GM21515 (cell line): ENCODE data around the gene TPO.
"Not testable (repeated sequence)": the region's sequence is repeated elsewhere in the genome, so short reads cannot be mapped to it uniquely, and the experiment has no call there.

Source experiments
- ATAC-seq: cut with Tn5 transposase; IDR thresholded peaks from one replicate; pipeline ENCODE4 v1.9.1; 2021; ENCODE audit not compliant: unreplicated experiment

Gene TPO

GRCh38 chr2:1498176-1498575, 84.9 kb downstream of the TPO start:
- no peak for ATAC-seq

- no peak for ATAC-seq
Observed at GRCh38 chr2:1499033-1499795, 86.0 kb downstream of the TPO start.

GRCh38 chr2:1501038-1501851, 88.0 kb downstream of the TPO start:
- no peak for ATAC-seq

GRCh38 chr2:1501991-1502390, 88.7 kb downstream of the TPO start:
- no peak for ATAC-seq

- ATAC-seq: no peak
Observed at GRCh38 chr2:1502891-1503304, 89.6 kb downstream of the TPO start.

GRCh38 chr2:1503471-1504310, 90.4 kb downstream of the TPO start:
- ATAC-seq: no peak

GRCh38 chr2:1504311-1504750, 91.1 kb downstream of the TPO start:
- ATAC-seq: no peak

GRCh38 chr2:1505031-1505441, 91.8 kb downstream of the TPO start:
- ATAC-seq: no peak

- no peak for ATAC-seq
Observed at GRCh38 chr2:1509271-1510065, 96.2 kb downstream of the TPO start.

GRCh38 chr2:1510176-1510575, 96.9 kb downstream of the TPO start:
- ATAC-seq: no peak

- no peak for ATAC-seq
Observed at GRCh38 chr2:1511455-1511854, 98.2 kb downstream of the TPO start.

GRCh38 chr2:1512321-1513289, 99.3 kb downstream of the TPO start:
- ATAC-seq: no peak

- ATAC-seq: no peak
Observed at GRCh38 chr2:1514391-1515072, 101.3 kb downstream of the TPO start.

- ATAC-seq: no peak
Observed at GRCh38 chr2:1515073-1515430, 101.8 kb downstream of the TPO start.

- no peak for ATAC-seq
Observed at GRCh38 chr2:1515986-1516797, 102.9 kb downstream of the TPO start.

- ATAC-seq: no peak
Observed at GRCh38 chr2:1516798-1517060, 103.5 kb downstream of the TPO start.

GRCh38 chr2:1517291-1517690, 104.0 kb downstream of the TPO start:
- ATAC-seq: not testable (repeated sequence)

- no peak for ATAC-seq
Observed at GRCh38 chr2:1517786-1518185, 104.5 kb downstream of the TPO start.
